GM12864 (cell line): ENCODE data around the gene PVR.

Experiments used
- DNase-seq: peaks from one replicate; pipeline ENCODE4 v3.0.0-alpha.2; 2011; ENCODE audit warnings: low read depth
- H3K4me3 ChIP-seq: 2 replicates; pipeline ENCODE4 v1.5.1; 2011; ENCODE audit warnings: mild to moderate bottlenecking, low read depth, low read length, control low read depth
- TF ChIP-seq, protein P1 (sequence below): IDR thresholded peaks from 2 replicates; pipeline ENCODE4 v1.5.1; 2011; ENCODE audit warnings: low read depth, mild to moderate bottlenecking, moderate library complexity, low read length, control low read depth, inconsistent platforms; ENCODE audit errors: missing control alignments

The PVR gene

DNA sequence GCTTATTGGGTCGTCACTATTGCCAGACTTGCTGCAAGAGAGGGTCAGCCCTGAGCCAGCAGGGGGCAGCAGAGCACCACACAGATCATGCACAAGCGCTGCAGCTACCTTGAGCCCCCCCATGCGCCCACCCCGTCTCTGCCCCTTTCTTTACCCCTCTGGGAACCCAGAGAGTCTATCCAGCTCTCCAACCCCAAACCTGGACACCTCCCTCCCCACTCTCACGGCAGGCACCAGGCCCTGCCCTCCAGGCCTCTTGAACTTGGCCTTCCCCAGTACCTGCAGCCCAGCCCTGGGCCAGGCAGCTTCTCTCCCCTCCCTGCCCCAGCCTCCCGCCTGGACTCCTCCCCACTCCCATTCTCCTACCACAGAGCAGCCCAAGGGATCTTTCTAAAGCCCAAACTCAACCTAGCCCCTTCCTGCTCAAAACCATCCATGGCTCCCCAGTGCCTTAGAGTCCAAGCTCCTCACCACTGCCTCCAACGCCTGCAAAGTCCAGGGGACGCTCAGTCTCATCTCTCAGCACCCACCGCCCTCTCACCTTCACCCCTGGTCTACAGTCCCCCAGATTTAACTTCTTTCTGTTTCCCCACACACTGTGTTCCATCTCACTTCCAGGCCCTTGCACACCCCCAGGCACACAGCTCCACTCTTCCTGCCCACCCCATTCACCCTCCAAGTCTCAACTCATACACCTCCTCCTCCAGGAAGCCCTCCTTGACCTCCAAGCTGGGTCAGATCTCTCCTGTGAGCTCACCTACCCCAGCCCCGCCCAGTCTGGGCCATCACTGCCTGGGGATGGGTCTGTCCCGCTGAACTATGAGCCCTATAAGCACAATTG is 45.8 kb downstream of the PVR start:
- DNase-seq, result peak; percentile 30
- TF ChIP-seq, protein P1, sequence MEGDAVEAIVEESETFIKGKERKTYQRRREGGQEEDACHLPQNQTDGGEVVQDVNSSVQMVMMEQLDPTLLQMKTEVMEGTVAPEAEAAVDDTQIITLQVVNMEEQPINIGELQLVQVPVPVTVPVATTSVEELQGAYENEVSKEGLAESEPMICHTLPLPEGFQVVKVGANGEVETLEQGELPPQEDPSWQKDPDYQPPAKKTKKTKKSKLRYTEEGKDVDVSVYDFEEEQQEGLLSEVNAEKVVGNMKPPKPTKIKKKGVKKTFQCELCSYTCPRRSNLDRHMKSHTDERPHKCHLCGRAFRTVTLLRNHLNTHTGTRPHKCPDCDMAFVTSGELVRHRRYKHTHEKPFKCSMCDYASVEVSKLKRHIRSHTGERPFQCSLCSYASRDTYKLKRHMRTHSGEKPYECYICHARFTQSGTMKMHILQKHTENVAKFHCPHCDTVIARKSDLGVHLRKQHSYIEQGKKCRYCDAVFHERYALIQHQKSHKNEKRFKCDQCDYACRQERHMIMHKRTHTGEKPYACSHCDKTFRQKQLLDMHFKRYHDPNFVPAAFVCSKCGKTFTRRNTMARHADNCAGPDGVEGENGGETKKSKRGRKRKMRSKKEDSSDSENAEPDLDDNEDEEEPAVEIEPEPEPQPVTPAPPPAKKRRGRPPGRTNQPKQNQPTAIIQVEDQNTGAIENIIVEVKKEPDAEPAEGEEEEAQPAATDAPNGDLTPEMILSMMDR, result peak; percentile 97
- no peak overlapping the region for H3K4me3 ChIP-seq

DNA sequence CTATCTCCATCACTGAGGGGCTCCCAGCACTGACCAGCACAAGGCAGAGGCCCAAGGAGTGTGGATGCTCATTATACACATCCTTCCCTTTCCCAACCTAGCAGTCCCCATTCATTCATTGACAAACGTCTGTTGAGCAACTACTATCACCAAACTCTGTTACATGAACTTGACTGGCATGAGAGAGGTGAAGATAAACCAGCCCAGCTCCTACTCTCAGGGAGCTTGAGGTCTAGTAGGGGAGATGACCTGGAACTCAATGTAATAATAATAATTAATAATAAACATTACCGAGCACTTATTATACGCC is 46.4 kb downstream of the PVR start:
- no peak overlapping the region for H3K4me3 ChIP-seq
- DNase-seq, result no peak
- TF ChIP-seq, protein P1, result no peak

DNA sequence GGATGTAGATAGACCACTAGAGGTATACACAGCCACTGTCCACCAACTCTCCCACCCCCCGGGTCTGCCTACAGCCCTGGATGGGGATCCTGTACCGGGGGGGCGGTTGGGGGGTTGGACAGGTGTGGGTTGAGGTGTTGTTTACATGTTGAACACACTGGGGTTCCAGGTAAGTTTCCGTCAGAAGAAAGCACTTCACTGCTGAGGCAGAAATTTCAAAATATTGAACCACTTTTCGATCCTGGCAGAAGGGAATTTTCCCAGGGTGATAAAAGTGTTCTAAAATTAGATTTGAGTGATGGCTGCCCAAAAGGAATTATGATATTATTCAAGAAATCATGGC is 48.6 kb downstream of the PVR start:
- TF ChIP-seq, protein P1, result no peak
- DNase-seq, result no peak
- no peak overlapping the region for H3K4me3 ChIP-seq

DNA sequence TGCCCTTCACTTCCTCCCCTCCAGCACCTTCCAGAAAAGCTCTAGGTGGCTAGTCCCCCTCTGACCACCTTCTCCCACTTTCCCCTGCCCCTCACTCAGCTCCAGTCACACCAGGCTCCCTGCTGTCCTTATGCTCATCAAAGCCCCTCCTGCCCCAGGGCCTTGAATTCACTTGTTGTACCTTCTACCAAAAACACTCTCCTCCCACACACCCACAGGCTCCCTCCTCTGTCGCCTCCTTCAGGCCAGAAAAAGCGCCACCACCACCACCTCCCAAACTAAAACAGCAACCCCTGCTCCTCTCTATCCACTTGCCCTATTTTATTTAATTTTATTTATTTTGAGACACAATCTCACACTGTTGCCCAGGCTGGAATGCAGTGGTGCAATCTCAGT is 50.5 kb downstream of the PVR start:
- H3K4me3 ChIP-seq, result no peak overlapping the region
- no peak for DNase-seq
- TF ChIP-seq, protein P1, result peak; percentile 57

DNA sequence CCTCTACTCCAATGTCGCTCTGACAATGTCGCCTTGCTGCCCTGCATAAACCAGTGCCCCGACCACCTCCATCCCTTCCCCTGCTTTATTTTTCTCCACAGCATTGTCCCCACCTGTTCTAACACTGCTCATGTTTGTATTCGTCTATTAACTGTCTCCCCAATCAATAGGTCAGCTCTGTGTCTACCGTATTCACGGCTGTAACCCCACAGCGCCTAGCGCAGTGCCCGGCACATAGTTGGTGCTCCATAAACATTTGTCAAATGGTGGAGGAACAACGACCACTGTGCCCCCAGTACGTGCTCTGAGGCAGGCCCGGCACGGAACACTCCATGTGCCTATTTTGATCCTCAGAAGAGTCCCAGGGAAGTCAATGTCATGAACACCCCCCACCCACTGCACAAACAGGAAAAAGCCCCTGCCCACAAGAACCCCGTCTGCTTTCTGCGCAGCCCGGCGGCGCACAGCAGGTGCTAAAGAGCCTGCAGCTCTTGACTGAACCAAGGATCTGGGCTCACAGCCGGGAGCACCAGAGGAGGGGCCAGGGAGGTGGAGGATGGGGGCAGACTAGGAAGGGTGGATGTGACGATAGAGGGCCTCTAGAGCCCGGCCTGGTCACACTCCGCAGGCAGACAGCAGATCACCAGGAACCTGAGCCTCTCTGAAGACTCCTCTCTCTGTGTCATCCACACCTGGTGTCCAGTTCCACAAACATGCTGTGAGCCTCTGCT is 53.4 kb downstream of the PVR start:
- TF ChIP-seq, protein P1, result no peak
- no peak for DNase-seq
- no peak overlapping the region for H3K4me3 ChIP-seq

DNA sequence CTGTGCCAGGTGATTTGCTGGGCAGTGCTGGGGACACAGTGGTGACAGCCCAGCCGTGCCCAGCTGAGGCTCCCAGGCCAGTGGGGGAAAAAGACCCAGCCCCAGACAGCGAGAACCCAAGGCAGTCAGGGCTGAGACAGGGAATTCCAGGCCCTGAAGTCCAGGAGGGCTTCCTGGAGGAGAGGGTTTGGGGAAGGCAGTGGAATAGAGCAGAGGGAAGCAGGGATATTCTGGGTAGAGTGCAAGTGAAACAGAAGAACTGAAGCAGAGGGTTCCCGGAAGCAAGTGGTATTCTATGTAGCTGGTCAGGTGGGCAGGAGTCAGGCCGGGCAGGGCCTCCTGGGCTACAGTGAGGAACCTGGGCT is 53.9 kb downstream of the PVR start:
- no peak for DNase-seq
- TF ChIP-seq, protein P1, result no peak
- H3K4me3 ChIP-seq, result no peak overlapping the region
